Measurements from ENCODE around the gene GRAPL.
"Not testable (repeated sequence)": the region's sequence is repeated elsewhere in the genome, so short reads cannot be mapped to it uniquely, and the experiment has no call there.

The GRAPL gene
- 0.04 to 0.05 reads per million in 2 donors for total RNA-seq

DNA sequence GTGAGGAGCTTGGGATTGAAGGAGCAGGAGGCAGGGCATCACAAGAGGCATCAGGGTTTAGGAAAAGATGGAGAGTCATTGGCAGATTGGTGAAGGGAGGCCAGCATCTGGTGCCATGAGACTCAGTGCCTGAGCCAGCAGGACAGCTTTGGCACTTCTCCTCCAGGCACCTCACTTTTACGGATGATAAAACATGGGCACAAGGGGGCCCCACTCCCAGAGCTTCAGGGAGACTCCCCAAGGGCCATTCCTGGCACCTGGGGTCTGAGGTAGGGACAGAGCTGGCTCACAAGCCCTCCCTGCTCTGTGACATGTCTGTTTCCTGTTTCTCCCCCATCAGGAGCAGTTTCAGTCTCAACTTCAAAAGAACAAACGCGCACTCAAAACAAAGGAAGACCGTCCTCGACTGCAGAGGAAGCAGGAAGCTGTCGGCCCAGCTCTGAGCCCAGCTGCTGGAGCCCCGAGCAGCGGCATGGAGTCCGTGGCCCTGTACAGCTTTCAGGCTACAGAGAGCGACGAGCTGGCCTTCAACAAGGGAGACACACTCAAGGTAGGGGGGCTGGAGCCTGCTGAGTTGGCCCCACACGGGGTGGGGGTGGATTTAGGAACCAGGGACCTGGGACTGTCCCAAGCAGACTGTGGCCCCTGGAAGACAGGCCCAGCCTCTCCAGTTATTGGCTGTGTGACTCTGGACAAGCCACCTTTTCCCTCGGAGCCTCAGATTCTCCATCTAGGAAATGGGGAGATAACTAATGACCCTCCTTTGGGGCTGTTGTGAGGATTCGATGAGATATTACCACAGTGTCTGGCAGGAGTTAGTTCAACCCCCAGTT lies at the start of gene GRAPL:
TSS of gene GRAPL (plus strand) at position 442 of the 833 bp plus-strand sequence. CDS start at position 473, 31 bp downstream.
- not testable (repeated sequence) for DNase-seq

DNA sequence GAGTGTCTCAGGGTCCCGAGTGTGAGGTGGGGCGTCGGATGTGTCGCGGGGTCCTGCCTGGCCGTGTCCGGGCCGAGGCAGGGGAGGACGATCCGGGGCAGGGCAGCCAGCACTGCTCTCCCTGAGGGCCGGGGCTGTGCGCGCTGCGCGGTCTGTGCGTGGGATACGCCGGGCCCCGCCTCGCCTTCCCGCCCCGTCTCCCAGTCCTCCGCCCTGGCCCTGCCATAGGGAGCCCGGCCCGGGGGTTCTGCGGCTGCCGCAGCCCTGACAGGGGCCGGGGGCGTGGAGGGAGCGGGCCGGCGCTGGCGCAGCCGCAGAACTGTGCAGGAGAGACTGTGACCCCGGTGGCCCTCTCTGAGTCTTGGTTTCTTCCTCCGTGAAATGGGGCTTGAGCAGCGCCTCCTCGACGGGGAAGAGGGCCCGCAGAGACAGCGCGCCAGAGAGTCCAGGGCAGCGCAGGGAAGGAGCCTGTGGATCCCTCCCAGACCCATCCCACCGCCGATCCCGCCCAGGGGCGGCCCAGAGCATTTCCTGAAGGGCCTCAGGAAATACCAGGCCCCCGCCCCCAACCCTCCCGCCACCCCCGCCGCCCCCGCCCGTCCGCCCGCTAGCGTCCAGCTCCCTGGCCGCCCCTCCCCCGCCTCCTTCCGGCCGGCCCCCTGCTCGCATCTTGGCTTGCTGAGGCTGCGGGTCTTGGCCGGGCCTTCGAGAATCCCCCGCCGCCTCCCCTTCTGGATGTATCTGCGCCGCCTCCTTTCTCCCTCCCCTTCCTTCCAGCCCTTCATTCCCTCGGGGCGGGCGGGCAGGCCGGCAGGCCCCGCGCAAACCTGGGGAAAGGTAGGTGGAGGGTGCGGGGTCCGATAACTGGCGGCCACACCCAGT lies 38.3 kb upstream of the GRAPL start:
- DNase-seq: not testable (repeated sequence)

DNA sequence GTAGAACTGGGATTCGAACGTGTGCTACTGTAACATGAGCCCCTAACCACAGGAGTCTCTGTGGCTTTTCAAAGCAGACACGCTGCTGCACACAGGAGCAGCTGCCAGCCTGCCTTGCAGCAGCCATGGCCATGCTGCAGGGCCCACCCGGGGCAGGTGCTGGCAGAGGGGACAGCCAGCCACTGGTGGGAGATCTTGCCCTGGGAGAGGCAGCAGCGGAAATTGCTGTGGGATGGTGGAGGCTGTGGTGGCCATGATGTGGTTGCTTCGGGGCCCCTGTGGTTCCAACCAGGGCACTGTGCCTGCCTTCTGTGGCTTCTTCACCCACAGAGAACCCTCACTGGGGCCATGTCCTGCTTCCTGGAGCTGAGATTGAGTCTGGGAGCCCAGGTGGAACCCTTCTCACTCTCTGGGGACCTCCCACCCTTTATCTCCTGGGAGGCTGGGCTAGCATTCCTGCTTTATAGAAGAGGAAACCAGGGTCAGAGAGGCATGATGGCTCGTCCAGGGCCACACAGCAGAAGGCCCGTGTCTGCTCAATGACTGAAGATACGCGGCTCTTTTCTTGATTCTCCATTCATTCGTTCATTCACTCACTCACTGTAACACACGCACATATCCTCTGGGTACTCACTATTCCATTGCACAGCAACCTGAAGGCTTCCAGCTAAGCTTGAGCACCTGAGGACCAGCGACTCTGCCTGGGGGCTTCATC lies 37.2 kb upstream of the GRAPL start:
- DNase-seq: not testable (repeated sequence)

DNA sequence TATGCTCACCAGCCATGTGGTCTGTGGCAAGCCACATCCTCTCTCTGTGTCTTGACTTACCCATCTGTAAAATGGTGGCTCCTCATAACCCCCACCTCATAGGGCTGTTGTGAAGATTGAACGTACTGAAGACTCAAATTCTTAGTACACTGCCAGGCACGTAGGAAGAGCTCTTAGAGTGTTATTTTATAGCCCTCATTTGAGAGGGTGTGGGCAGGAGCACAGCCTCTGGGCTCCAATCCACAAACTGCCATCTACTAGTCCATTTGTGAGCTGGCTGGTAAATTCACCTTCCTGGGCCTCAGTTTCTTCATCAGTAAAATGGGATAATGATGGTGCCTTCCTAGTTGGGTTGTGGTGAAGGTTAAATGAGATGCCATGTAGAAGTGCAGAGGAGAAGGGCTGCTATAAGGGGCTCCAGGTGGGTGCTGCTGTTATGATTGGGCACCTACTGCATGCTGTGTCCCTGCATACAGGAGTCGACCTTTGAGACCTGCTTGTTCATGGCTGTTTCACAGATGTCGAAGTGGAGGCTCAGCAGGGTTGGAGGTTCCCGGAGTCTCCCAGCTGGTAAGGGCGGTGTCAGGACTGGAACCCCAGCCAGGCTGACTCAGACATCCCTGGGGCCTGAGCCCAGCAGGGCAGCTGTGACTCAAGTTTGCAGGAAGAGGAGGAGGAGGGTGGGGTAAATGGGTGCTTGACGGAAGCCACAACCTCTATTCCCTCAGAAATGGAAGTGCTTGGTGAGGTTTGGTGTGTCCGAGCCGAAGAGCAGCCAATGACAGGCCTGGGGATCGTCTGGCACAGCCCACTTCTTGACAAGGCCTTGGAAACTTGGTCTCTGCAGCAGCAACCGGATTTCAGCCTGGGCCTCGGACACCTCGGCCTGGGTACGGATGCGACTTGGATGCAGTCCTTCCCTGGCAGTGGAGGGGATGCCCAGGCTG lies 34.4 kb upstream of the GRAPL start:
- DNase-seq: not testable (repeated sequence)

DNA sequence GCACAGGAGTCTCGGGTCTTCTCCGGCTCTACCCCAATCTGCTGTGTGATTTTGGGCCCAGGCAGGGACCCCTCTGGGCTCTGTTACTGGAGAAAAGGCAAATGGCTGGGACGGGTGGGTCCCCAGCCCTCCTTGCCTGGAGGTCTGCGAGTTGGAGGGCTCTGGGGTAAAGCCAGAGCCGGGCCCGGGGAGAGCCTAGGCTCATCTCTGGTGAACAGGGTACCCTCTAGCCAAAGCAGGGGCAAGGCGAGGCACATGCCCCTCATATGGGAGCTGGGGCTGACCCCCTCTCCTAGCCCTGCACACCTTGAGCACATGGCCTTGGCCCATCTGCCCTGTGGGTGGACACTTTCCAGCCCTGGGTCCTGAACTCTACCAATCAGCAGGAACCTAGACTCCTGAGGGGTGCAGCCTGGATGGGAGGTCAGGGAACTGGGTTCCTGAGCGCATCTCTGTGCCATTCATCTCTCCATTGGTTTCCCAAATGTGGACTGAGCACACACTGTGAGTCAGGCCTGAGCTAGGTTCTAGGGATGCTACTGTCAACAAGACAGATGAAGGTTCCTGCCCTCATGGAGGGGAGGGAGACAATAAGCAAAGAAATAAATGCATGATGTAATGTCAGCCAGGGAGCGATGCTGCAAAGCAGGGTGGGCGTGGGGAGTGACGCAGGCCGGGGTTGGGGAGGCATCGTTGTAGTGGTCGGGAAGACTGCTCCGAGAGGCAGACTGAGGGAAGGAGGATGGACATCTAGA lies 33.5 kb upstream of the GRAPL start:
- not testable (repeated sequence) for DNase-seq

DNA sequence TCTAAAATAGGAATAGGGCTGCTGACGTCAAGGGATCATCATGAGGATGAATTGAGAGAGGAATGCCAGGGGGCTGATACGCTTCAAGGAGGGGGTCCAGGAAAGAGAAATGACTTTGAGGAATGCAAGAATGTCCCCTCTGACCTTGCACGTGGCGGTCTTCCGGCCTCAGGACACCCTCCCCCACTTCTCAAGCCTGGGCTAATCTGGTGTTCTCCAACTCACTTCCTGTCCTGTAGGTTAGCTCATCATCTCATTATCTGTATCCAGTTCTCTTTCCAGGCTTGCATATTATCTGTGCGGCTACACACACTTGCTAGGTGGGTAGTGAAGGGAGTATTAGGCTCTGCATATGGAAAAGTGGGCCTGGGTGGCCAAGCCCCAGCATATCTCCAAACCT lies 18.9 kb upstream of the GRAPL start:
- not testable (repeated sequence) for DNase-seq

DNA sequence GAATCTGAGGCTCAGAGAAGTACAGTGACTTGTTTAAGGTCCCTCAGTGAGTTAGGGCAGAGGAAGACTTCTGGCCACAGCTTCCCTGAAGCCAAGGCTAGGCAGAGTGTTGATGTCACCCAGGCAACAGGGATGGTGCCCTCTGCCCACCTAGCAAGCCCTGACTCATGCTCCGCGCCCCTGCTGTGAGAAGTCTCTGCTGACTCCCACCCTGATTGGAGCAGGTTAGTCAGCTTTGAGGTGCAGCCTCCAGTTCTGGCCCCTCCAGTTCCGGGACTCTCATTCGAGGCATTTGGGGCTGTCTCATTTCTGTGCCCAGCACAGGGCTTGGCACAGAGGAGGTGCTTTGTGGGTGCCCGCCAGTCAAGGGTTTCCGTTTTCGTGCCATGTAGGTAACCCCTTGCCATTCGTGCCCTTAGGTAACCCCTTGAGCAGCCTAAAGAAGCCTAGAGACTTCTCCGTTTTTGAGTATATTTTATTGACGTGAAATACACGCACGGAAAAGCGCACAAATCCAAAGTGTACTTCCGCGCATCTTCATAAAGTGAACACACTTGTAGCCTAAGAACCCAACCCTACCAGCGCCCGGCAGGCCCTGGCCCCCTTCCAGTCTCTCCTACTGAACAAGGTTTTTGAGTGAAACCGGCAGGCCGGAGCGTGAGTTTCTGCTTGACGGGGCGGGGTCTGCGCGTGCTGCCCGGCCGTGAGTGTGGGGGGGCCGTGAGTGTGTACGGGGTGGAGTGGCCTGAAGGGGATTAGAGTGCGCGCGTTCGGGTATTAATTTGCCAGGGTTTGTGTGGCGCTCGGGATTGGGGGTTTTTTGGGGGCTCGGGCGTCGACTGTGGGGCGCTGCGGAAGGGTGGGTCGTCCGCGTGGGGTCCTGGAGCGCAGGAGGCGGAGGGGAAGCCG lies 16.9 kb upstream of the GRAPL start:
- not testable (repeated sequence) for DNase-seq

DNA sequence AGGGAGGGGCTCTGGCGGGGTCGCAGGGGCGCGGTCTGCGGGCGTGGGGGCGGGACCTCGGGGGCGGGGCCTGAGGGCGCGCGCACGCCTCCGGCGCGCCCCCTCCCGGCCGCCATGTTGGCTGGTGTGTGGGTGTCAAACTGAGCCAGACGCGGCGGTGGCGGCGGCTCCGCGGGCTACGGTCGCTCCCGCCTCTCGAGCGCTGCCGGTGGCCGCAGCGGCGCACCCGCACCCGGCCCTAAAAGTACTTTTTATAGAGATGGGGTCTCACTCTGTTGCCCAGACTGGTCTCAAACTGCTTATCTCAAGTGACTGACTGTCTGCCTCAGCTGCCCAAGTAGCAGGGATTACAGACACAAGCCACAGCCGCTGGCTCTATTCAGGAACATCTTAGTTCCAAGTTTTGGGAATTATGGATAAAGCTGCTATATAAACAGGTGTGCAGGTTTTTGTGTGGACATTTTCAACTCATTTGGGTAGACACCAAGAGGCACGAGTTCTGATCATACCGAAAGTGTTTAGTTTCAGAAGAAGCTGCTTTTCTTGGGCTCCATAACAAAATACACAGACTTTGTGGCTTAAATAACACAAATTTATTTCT lies 16.2 kb upstream of the GRAPL start:
- not testable (repeated sequence) for DNase-seq

DNA sequence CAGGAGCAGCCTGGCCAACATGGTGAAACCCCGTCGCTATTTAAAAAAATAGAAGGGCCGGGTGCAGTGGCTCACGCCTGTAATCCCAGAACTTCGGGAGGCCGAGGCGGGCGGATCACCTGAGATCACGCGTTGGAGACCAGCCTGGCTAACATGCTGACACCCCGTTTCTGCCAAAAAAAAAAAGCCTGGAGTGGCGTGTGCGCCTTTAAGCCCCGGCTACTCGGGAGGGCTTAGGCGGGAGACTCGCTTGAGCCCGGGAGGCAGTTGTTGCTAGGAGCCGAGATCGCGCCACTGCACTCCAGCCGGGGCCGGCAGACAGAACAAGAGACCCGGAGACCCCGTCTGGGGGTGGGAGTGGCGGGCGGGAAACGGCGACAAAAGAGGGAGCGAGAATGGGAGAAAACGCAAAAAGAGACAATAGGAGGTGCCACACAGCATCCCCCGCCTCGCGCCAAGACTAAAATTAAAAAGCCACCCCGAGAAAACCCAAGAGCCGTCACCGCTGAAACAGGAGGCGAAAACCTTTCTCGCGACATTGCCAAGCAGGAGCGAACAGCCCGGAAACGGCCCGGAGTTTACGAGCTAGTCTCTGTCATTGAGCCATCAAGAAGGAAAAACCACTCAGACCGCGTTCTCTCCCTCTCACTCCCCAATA lies 15.5 kb upstream of the GRAPL start:
- not testable (repeated sequence) for DNase-seq

DNA sequence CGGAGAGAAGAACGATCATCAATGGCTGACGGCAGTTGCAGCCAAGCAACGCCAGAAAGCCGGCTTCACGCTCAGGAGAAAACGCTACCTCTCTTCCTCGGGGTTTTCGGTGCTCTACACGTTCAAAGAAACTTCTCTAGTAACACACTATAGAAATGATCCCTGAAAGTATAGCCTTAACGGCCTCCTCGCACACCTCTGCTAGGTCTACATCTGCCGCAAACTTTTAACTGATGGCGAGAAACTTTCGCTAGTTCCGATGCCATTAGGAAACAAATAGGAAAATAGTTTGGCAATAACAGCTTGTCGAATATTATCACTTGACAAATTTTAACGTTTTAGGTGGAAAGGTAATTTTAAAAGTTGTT lies 14.9 kb upstream of the GRAPL start:
- not testable (repeated sequence) for DNase-seq

DNA sequence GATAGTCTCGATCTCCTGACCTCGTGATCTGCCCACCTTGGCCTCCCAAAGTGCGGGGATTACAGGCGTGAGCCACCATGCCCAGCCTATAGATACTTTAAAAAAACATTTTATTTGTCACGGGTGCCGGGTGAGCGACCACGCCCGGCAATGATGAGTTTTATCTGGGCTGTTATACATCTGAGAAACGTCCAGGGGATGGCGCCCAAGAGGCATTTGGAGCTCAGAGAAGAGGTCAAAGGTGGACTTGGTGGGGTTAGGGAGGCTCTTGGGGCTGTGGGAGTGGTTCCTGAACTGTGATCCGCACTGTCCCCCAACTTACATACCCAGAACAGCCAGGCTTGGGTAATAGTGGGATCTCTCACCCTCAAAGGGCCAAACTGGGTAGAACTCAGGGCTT lies 8.7 kb upstream of the GRAPL start:
- DNase-seq: not testable (repeated sequence)

DNA sequence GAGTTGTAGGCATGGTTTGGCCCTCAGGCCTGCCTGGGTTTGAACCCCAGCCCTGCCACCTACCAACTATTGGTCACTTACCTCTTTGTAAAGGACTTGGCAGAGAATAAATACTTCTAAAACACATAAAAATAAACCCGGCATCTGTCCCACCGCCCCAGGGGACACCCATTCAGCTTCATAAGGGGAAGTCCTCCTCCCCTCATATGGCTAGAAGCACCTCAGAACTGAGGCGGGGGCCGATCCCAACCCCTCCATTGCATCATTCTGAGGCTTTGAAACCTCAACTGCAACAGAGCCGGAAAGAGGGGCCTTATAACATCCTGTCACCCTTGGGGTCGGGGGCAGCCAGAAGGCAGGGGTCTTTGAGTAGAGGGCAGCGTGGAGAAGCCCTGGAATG lies 2.1 kb upstream of the GRAPL start:
- not testable (repeated sequence) for DNase-seq

DNA sequence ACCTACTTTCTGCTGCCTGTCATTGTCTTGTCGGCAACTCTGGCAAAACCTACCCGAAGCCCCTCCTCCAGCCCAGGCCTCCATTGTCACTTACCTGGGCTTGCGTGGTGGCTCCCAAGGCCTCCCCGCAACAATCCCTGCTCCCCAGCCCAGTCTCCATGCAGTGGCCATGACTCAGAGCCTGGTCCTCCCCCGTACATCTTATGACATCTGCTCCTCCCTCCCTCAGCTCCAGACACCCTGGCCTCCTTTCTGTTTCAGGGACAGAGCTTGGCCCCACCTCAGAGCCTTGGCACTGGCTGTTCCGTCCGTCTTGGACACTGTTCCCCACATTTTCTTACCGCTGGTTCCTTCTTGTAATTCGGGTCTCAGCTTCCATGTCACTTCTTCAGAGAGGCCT lies 2.1 kb downstream of the GRAPL start:
- not testable (repeated sequence) for DNase-seq

DNA sequence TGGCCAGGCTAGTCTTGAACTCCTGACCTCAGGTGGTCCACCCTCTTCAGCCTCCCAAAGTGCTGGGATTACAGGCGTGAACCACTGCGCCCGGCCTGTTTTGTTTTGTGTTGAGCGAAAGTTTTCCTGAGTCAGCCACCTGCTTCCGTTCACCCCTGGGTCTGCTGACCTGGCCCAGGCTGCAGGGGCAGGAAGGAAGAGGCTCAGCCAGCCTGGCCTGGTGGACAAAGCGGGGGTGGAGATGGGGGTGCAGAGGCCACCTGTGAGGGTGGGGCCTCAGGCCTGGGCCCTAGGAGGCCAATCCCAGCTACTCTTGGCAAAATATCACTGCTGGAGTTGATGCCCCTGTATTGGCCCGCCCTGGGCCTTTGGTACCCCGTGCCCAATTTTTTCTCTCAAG lies 3.7 kb downstream of the GRAPL start:
- not testable (repeated sequence) for DNase-seq

DNA sequence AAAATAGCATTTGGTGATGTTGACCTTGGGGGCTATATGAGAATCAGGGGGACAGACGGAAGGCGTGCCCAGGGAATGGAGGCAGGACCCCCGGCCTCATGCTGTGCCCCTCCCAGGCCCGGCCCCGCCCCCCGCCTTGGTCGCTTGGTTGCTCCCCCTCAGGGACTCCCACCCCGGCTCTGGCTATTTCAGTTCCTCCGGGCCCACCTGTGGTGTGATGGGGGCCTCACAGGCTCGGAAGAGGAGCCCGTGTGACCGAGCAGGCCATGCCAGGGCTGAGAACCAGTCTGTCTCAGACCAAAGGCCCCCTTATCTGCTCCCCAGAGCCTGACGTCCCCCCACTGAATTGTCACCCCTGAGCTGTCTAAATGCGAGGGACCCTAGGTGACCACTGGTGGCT lies 4.4 kb downstream of the GRAPL start:
- not testable (repeated sequence) for DNase-seq

DNA sequence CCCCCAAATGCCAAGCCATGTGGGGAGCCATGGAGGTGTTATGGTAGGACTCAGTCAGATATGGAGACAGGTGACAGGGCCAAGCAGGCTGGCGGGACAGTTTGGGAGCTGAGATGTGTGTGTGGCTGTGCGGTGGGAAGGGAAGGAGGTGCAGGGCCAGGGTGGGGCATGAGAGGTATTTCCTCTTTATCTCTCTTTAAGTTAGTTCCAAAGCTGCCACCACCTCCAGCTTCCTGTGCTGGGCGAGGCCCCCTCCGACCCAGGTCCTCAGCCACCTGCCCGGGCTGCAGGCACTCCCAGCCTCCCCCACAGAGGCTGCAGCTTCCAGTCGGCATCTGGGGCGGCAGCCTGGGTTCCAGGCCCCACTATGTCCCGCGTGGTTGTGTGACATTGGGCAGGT lies 6.4 kb downstream of the GRAPL start:
- DNase-seq: not testable (repeated sequence)

DNA sequence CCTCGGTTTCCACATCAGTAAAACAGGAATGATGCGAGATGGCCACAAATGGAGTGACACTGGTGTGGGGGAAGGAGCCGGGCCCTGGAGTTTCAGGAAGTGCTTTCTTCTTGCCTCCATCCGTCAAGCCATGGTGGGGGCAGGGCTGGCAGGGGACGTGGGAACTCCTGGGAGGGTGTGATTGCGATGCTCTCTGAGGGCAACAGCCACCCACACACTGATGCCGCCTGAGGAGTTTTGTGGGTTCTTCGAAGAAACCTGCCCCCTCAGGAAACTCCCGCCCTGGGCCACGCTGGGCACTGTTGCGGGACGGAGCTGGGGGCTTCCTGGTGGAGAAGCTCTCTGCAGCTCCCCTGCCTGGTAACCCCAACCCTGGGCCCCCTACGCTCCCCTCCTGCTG lies 8.0 kb downstream of the GRAPL start:
- DNase-seq: not testable (repeated sequence)

DNA sequence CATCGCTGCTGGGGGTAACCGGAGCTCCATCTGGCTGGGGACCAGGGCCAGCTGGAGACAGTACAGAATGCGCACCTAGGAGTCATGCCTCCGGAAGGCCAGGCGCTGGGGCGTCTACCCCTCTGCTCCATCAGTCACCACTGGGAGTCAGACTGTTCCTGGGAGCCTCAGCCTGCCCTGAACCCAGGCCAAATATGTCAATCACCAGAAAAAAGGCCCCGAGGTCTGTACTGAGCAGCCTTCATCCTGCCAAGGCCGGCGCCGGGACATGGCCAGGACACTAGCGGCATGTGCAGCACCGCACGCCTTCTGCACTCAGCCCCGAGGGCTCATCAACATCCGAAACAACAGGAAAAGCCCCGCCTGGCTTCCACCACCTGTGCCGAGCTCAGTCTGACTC lies 8.7 kb downstream of the GRAPL start:
- DNase-seq: not testable (repeated sequence)

DNA sequence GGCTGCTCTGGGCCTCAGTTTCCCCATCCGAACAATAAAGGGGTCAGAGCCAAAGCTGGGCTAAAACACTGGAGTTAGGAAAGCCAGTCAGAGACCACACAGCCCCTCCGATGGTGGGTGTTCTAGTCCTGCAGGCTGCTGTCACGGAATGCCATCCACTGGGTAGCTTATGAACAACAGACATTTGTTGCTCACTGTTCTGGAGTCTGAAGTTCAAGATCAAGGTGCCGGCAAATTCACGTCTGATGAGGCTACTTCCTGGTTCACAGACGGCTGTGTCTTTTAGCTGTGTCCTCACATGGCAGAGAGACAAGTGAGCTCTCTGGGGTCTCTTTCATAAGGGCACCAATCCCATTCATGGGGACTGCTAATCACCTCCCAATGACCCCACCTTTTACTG lies 9.2 kb downstream of the GRAPL start:
- DNase-seq: not testable (repeated sequence)
